ENCODE results near the gene FBN1.

DNA sequence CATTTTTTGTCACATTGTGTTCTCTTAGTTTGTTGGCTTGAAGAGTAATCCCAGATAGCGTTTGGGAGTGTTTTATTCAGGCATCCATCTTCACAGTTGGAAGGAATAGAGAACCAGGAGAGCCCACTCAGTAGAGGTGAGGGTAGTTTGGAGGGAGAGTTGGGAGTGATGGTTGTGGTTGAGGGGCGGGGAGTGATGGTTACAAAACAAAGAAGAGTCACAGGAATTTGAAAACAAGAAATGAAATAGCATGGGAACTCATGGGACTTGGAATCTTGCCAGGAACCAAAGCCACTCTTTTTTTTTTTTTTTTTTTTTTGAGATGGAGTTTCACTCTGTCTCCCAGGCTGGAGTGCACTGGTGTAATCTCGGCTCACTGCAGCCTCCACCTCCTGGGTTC, 278.0 kb downstream of the FBN1 start:
- no peak for TF ChIP-seq POLR2A (IDR thresholded peaks at IDR 0.05)
- TF ChIP-seq, protein P1, sequence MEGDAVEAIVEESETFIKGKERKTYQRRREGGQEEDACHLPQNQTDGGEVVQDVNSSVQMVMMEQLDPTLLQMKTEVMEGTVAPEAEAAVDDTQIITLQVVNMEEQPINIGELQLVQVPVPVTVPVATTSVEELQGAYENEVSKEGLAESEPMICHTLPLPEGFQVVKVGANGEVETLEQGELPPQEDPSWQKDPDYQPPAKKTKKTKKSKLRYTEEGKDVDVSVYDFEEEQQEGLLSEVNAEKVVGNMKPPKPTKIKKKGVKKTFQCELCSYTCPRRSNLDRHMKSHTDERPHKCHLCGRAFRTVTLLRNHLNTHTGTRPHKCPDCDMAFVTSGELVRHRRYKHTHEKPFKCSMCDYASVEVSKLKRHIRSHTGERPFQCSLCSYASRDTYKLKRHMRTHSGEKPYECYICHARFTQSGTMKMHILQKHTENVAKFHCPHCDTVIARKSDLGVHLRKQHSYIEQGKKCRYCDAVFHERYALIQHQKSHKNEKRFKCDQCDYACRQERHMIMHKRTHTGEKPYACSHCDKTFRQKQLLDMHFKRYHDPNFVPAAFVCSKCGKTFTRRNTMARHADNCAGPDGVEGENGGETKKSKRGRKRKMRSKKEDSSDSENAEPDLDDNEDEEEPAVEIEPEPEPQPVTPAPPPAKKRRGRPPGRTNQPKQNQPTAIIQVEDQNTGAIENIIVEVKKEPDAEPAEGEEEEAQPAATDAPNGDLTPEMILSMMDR (IDR thresholded peaks at IDR 0.05), result no peak

All from vagina (tissue), 2 donors.